Measurements from ENCODE around the gene IGFL3. TPM values are rescaled to one million over a fixed set of nuclear protein-coding genes. Genes with fewer than 3 reads are reported as not detected.
"Not testable (repeated sequence)": the region's sequence is repeated elsewhere in the genome, so short reads cannot be mapped to it uniquely, and the experiment has no call there.

The IGFL3 gene
- not detected in 2 replicates for total RNA-seq (2014; rRNA removed; shearing (Covaris generic); ENCODE audit: low replicate concordance)

DNA sequence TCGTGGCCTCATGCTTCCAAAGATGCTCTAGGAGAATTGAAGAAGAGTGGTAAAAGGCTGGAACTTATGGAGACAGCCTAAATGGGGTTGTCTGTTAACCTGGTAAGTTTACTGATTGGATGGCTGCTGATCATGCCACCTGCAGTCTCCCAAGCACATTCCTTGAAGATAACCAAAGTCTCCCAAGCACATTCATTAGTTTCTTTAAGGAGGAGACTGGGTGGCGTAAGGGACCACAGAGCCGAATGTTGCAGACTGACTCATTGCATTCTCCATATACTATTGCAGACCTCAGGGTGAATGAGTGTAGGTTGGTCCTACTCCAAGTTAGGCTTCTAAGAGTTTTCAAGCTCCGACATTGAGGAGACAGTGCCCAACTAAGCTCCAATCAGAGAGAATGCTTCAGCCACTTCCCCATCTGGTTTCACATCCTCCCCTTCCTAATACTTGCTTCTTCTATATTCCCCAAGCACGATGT is at the start of gene IGFL3:
Gene IGFL3 (minus strand): TSS at position 51 of the 478 bp plus-strand sequence. CDS start 39 bp downstream, at position 12.
- no peak for DNase-seq (ENCODE audit: low read depth)
- in situ Hi-C loops (cut with HindIII; ENCODE audit: low pct_unique_long_range_greater_than_20kb, low sequenced_read_pairs) = no loop called here

DNA sequence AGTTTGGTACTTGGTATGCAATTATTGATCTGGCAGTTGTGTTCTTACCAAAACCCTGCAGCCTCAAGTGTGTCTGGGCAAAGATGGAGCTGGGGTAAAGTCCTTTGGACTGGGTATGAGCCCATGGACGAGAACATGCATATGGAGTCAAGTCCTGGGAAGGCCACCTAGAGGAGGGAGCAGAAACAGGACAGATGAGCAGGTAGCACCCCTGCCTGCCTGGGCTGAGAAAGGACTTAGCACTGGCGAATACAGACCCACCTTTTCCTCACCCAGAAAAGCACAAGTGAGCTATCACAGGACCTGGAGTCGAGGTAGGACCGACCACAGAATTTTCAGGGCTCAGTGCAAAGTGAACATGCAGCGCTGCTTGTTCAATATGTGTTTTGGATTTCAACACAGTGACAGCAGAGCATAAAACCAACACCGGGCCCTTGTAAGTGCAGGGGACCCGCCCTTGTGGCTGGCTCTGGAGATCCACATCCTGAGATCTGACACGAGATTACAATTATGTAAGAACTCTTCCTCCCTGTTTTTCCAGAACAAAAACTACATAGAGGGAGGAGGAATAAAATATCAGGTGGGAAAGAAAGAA is 49.5 kb upstream of the IGFL3 start:
- in situ Hi-C loops (cut with HindIII; ENCODE audit: low pct_unique_long_range_greater_than_20kb, low sequenced_read_pairs) = no loop called here
- DNase-seq (ENCODE audit: low read depth) = no peak

DNA sequence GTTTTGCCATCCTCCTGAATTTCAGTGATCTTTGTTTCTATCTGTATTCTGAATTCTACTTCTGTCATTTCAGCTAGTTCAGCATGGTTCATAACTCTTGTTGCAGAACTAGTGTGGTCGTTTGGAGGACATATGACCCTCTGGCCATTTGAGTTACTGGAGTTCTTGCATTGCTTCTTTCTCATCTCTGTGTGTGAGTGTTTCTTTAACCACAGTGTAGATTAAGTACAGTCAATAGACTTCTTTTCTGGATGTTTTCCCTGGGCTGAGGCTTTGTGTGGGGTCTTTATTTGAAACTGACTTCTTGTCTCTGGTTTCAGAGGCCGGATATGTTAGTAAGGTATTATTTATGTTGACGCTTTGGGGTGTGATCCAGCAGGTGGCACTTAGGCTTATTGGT is 38.2 kb upstream of the IGFL3 start:
- DNase-seq (ENCODE audit: low read depth) = no peak
- in situ Hi-C loops (cut with HindIII; ENCODE audit: low pct_unique_long_range_greater_than_20kb, low sequenced_read_pairs) = no loop called here

DNA sequence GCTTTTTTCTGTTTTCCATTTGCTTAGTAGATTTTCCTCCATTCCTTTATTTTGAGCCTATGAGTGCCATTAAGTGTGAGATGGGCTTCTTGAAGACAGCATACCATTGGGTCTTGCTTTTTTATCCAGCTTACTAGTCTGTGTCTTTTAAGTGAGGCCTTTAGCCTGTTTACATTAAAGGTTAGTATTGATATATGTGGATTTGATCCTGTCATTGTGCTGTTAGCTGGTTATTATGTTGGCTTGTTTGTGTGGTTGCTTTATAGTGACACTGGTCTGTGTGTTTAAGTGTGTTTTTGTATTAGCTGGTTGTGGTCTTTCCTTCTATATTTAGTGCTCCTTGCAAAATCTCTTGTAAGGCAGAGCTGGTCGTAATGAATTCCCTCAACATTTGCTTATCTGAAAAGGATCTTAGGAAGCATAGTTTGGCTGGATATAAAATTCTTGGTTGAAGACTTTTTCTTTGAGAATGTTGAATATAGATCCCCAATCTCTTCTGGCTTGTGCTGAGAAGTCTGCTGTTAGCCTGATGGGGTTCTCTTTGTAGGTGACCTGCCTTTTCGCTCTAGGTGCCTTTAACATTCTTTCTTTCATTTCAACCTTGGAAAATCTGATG is 37.3 kb upstream of the IGFL3 start:
- in situ Hi-C loops (cut with HindIII; ENCODE audit: low pct_unique_long_range_greater_than_20kb, low sequenced_read_pairs) = not testable (repeated sequence)

DNA sequence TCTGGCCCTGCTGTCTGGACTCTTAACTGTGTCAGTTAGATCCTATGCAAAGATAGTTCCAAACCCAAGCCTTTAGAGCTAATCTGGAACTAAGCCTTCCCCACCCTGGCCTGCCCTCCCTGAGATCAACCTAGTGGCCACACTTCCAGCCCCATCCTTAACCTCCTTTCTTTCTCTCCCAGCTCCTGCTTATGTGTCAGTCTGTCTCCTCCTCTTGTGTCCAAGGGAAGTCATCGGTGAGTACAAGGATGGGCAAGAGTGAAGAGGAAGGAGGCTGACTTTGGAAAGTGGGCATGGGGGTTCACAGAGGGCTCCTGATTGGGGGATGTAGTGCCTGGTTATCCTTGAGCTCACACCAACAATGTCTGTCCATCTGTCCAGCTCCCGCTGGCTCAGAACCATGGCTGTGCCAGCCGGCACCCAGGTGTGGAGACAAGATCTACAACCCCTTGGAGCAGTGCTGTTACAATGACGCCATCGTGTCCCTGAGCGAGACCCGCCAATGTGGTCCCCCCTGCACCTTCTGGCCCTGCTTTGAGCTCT is 35.8 kb upstream of the IGFL3 start:
- in situ Hi-C loops (cut with HindIII; ENCODE audit: low pct_unique_long_range_greater_than_20kb, low sequenced_read_pairs) = no loop called here
- no peak for DNase-seq (ENCODE audit: low read depth)

More for the DNA sequence above, 37.3 kb upstream of the IGFL3 start:
- not testable (repeated sequence) for DNase-seq (ENCODE audit: low read depth)

DNA sequence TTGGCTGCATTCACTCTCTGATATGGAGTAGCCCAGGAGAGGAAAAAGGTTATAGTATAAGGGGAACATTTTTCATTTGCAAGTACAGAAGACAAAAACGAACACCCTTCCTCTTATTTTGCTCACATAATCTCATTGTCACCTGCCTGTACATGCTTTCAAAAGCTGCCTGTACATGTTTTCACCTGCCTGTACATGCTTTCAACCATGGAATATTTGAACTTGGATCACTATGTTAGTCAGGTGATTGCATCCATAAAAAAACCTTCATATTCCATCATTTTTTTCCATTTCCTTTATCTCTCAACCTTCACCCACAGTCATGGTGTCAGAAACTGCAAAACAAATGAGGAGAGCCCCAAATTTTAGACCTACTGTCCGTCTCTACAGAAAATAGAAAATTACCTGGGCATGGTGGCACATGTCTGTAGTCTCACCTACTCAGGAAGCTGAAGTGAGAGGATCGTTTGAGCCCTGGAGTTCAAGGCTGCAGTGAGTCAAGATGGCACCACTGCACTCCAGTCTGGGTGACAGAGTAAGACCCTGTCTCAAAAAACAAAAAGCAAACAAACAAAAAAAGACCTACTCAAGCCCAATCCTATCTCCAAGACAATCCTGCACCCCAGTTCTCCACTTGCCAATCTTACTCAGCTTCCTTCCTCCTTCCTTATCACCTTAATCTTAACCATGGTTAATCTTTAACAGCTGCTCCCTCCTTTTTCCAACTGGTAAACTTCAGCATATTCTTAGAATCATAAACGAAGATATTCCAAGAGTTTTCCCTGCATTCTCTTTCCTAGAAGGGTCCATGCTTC is 35.1 kb upstream of the IGFL3 start:
- DNase-seq (ENCODE audit: low read depth) = peak; percentile 29
- in situ Hi-C loops (cut with HindIII; ENCODE audit: low pct_unique_long_range_greater_than_20kb, low sequenced_read_pairs) = no loop called here

DNA sequence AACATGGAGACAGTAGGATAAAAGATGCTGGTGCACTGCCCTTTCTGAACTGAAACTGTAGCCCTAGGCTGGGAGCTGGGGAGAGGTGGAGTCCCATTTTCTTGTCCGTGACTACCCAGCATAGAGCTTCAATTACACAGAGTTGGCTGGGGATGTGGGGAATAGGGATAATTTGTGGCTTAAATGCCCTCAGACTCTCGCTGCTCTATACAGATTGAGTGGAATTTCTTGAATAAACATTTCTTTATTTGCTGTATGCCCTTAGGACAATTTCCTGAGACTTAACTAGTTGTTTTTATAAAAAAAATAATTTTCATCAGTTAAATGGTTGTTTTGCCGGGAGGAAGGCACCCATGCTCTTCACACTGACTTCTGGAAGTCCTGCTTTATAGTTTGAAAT is 30.7 kb upstream of the IGFL3 start:
- in situ Hi-C loops (cut with HindIII; ENCODE audit: low pct_unique_long_range_greater_than_20kb, low sequenced_read_pairs) = no loop called here
- no peak for DNase-seq (ENCODE audit: low read depth)

DNA sequence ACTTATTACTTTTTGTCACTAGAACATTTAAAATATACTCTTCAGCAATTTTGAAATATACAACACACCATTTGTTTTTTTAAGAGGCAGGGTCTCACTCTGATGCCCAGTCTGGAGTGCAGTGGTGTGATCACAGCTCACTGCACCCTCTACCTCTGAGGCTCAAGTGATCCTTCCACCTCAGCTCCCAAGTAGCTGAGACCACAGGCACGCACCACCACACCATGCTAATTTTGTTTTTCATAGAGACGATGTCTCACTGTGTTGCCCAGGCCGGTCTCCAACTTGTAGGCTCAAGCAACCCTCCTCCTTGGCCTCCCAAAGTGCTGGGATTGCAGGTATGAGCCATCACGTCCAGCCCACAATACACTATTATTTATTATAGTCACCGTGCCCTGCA is 26.1 kb upstream of the IGFL3 start:
- no peak for DNase-seq (ENCODE audit: low read depth)
- in situ Hi-C loops (cut with HindIII; ENCODE audit: low pct_unique_long_range_greater_than_20kb, low sequenced_read_pairs) = no loop called here

DNA sequence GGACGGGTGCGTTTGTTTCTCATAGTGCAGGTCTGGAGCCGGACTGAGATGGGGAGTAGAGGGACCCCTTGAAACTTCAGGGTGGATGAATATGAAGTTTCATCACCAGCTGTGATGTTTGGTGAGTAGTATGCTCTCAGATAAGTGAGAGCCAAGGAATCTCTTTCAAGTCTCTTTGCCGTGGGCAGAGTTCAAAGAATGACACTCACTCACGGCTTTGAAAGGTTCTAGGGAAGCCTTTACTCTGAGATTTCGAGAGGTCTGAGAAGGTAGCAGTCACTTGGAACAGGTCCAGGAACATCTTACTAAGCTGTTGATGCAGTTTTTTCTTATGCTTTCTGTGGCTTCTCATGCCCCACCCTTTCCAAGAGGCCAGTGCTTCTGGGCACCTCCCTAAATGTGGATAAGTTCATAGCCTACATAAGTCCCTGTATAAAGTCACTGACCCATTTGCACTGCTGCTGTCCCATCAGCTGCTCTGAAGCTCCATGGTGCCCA is 23.4 kb upstream of the IGFL3 start, which contains the start of gene IGFL2:
Gene IGFL2 (plus strand): TSS at position 448 of the 498 bp plus-strand sequence. CDS start 41 bp downstream, at position 489.
- in situ Hi-C loops (cut with HindIII; ENCODE audit: low pct_unique_long_range_greater_than_20kb, low sequenced_read_pairs) = no loop called here
- no peak for DNase-seq (ENCODE audit: low read depth)

DNA sequence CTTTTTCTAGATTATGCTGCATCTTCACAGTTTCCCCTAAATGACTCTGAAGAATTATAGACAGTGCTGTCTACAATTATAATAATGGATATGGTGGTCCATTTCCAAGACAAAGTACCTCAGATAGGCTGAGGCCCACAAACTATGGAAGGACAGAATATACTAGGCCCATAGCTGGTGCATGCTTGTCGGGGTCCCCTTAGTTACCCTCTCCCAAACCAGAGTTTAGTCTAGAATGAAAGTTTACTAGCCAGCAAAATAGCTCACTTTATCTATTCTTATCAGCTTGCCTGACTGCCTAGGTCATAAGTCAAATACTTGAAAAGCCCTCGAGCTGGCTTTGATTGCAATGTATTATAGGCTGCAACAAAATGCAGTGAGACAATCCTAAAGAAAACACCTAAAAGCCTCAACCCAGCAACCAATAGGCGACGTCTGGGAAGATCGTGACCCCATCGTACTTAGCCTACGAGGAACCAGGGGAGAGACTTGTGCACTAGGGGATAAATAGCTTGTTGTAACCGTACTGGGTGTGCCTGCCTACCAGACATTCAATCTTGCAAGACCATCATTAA is 22.8 kb upstream of the IGFL3 start:
- DNase-seq (ENCODE audit: low read depth) = no peak
- in situ Hi-C loops (cut with HindIII; ENCODE audit: low pct_unique_long_range_greater_than_20kb, low sequenced_read_pairs) = no loop called here

DNA sequence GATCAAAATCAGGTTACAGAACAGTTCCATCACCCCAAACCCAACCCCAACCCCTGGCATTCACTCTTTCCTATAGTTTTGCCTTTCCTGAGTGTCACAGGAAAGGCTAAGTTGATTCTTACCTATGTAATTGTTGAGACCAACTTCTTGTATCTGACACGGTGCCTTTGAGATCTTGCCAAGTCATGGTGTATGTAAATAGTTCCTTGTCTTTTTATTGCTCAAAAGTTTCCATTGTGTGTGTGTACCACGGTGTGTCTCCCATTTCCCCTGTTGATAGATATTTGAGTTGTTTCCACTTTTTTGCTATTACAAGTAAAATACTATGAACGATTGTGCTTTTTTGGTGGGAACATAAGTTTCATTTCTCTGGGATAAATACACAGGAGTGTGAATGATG is 20.3 kb upstream of the IGFL3 start:
- DNase-seq (ENCODE audit: low read depth) = no peak
- in situ Hi-C loops (cut with HindIII; ENCODE audit: low pct_unique_long_range_greater_than_20kb, low sequenced_read_pairs) = no loop called here

DNA sequence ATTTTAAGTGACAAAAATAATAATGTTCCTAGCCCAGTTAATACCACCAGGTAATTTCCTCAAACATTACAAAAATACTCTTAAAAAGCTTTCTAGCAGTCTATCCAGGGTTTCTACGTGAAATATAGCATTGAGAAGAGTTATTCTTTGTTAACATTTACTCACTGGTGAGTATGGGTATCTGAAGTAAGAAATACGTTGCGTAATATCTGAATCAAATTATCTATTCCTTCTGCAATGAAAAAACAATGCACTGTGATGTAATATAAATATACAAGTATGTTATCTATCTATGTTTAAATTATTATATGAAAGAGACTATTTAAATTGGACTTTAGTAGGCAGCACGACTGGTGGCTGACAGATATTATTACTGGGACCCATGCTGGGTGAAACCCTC is 17.8 kb upstream of the IGFL3 start:
- no peak for DNase-seq (ENCODE audit: low read depth)
- in situ Hi-C loops (cut with HindIII; ENCODE audit: low pct_unique_long_range_greater_than_20kb, low sequenced_read_pairs) = no loop called here

DNA sequence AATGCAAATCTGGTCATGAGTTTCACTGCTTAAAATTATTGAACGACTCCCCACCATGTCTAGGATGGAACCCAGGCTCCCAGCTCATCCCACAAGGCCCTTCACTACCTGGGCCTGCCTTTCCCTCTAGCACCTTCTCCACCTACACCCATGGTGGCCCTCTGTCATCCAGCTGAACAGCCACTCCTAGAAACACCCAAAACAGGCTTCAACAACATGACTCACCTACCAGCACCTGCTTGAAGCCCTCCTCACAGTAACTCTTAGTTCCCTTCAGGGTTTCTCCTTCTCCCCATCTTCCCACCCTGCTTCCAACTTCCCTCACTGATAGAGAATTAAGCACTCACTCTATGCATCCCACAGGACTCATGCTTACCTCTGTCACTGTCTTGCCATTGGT is 16.9 kb upstream of the IGFL3 start:
- in situ Hi-C loops (cut with HindIII; ENCODE audit: low pct_unique_long_range_greater_than_20kb, low sequenced_read_pairs) = no loop called here
- DNase-seq (ENCODE audit: low read depth) = no peak

DNA sequence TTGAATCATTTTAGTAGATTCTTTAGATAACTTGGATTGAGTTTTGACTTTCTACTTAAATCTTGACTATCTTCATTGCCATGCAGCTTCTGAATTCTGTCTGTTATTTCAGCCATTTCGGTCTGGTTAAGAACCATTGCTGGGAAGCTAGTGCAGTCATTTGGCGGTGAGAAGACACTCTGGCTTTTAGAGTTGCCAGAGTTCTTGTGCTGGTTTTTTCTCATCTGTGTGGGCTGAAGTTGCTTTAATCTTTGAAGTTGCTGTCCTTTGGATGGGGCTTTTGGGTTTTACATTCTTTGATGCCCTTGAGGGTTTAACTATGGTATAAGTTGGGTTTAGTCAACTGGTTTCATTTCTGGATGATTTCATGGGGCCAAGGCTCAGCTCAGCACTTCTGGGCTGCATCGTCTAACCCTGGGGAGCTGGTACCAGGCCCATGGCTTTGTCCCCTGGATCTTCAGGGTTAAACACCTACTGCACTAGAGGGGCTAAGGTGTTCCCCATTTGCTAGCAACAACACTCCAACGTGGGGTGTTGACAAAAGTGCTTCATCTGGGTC is 13.5 kb upstream of the IGFL3 start:
- DNase-seq (ENCODE audit: low read depth) = no peak
- in situ Hi-C loops (cut with HindIII; ENCODE audit: low pct_unique_long_range_greater_than_20kb, low sequenced_read_pairs) = no loop called here

DNA sequence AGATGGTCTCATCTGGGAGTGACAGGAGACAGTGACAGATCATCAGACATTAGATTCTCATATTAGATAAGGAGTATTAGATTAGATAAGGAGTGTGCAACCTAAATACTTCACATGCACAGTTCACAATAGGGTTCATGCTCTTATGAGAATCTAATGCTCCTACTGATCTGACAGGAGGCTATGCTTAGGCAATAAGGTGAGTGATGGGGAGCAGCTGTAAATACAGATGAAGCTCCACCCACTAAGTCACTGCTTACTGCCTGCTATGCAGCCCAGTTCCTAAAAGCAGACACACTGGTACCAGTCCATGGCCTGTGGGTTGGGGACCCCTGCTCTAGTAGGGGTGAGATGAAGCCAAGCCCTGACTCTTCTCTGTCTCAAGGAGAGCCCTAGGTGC is 10.0 kb upstream of the IGFL3 start:
- DNase-seq (ENCODE audit: low read depth) = no peak
- in situ Hi-C loops (cut with HindIII; ENCODE audit: low pct_unique_long_range_greater_than_20kb, low sequenced_read_pairs) = no loop called here

DNA sequence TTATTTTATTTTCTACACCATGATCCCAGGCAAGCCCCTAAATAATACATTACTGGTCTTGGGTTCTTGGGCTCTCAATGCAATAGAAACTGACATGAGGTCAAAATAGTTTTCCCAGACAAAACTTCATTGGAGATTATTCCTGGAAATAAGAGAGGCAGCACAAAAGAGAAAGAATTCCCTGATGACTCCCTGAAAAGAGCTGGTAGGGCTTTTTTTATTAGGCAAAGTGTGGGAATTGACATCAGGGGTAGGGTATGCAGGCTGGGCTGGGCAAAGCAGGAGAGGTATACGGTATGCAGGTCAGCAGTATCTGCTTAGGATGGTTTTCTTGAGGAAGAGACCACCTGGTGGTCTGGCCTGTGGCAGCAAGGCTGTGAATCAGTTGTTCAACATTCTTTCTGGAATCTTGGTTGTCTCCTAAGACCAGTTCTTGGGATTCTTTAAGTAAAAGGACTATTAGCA is 9.3 kb upstream of the IGFL3 start:
- no peak for DNase-seq (ENCODE audit: low read depth)
- in situ Hi-C loops (cut with HindIII; ENCODE audit: low pct_unique_long_range_greater_than_20kb, low sequenced_read_pairs) = no loop called here

DNA sequence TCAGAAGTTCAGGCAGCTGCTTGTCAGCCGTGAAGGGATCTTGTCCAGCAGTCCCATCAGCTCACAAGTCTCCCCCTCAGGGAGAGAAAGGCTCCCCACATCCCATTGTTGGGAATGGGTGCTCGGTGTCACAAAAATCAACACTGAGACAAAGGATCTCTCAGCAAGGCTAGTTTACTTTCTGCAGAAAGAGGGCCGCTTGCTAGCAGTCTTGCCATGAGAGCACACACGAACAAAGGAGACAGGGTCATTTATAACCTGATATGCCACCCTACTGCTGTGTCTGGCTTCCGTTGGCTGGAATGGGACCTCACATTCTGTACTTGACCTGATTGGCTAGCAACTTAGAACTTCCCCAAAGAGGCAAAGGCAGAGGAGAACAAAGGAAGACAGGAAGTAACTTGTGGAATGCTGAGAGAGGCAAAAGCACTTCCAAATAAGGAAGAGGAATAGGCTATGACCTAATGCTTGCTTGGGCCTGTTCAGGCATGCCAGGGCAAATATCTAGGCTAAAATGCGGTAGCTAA is 8.7 kb upstream of the IGFL3 start:
- in situ Hi-C loops (cut with HindIII; ENCODE audit: low pct_unique_long_range_greater_than_20kb, low sequenced_read_pairs) = no loop called here
- DNase-seq (ENCODE audit: low read depth) = peak; percentile 98

Data from Caki2 (cell line).